ENCODE data around the gene NAPSA.
"Not testable (repeated sequence)": the region's sequence is repeated elsewhere in the genome, so short reads cannot be mapped to it uniquely, and the experiment has no call there.

NAPSA gene

GRCh38 chr19:50365434-50366306, at the start of gene NAPSA:
Gene NAPSA (minus strand): TSS chr19:50365639. CDS start chr19:50365621, 18 bp downstream.
- no peak for DNase-seq

GRCh38 chr19:50413531-50413930, 48.1 kb upstream of the NAPSA start:
- no peak for DNase-seq

DNA sequence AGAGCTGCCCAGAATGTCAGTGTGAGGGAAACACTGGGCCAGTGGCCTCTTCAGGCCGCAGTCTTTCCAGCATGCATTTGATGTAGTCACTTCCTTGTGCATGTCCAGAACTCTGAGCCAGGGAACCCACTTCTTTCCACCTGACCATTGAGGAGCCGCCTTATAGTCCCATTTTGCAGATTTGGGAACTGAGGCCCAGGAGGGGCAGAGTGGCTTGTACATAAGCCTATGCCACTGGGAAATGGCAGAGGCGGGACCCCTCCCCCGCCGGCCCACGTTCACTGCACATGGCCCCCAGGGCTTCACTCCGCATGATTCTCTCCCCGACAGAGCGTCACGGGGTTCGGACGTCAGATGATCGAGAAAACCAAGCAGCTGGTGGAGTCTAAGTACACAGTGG, 47.7 kb upstream of the NAPSA start:
- no peak for DNase-seq

DNA sequence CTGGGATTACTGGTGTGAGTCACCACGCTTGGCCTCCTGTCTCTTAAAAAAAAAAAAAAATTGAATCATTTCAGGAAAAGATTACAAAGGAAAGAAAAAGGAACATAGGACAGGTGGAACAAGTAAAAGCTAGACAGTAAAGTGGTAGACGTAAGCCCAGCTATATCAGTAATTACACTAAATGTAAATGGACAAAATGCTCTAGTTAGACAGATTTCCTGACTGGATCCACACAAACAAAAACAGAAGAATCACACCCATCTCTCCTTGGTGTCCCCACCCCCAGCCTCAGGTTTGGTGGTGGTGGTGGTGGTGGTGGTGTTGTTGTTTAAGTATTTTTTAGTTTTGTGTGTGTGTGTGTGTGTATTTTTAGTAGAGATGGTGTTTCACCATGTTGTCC, 47.0 kb upstream of the NAPSA start:
- no peak for DNase-seq

DNA sequence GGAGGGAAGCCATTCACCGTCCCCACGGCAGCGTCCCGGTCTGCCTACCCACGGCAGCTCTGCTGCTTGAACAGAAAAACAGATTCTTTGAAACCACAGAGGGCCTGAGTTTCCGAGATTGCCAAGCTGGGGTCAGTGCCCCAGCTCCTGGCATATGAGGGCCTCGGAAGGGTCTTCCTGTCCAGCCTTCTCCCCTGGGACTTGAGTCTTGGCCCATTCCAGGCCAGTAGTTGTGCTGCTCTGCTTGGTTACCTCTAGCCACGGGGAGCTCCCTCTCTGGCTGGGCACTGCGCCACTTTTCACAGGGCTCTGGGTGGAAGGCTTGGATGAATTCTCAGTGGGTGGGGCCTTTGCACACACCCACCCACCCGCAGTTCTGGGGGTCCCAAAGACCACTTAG, 44.7 kb upstream of the NAPSA start:
- DNase-seq, result no peak

DNA sequence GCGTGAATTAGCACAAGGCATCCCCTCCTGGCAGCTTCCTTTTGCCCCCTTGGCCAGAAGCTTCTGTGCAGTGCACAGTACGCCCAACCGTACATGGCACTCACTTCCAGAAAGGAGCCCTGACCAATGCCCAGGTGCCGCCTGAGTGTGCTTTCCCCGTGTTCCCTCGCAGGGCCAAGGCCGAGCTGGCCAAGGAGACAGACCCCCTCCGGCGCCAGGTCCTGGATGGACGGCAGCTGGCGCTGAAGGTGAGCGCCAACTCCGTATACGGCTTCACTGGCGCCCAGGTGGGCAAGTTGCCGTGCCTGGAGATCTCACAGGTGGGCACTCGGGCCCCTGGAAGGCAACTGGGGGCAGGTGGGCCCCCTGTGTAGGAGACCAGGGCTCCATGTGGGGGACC, 43.9 kb upstream of the NAPSA start:
- DNase-seq, result no peak

- no peak for DNase-seq
Observed at GRCh38 chr19:50406829-50407228, 41.4 kb upstream of the NAPSA start.

GRCh38 chr19:50406156-50406820, 40.8 kb upstream of the NAPSA start:
- no peak for DNase-seq

- no peak for DNase-seq
Observed at GRCh38 chr19:50402544-50403301, 37.3 kb upstream of the NAPSA start.

DNA sequence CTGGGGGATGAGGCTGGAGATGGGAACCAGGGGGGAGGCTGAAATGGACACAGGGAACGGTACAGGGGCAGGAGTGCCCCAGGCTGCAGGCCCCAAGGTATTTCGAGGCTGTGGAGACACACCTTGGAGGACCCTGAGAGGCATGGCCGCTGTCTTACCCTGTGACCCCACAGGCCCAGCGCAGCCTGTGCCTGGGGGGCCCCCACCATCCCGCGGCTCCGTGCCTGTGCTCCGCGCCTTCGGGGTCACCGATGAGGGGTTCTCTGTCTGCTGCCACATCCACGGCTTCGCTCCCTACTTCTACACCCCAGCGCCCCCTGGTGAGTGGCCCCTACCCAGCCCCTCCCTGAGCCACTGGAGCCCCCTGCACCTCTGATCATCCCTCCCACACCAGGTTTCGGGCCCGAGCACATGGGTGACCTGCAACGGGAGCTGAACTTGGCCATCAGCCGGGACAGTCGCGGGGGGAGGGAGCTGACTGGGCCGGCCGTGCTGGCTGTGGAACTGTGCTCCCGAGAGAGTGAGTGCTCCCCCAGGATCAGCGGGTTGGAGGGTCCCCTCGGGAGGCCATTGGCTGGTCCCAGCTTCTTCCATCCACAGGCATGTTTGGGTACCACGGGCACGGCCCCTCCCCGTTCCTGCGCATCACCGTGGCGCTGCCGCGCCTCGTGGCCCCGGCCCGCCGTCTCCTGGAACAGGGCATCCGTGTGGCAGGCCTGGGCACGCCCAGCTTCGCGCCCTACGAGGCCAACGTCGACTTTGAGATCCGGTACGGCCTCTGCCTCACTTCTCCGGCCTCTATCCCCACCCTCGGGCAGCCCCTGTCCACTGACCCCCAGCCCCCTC, 36.4 kb upstream of the NAPSA start:
- no peak for DNase-seq

DNA sequence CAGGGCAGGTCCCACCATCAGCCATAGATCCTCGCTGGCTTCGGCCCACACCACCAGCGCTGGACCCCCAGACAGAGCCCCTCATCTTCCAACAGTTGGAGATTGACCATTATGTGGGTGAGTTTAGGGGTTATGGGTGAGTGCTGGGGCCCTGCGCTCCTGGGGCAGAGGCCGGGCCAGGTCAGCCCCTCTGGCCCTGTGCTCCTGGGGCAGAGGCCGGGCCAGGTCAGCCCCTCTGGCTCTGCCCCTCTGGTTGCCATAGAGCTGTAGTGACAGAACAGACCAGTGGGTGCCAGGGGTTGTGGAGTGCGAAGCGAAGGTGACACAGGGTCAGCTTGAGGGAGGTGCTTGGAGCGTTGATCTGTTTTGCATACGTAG, 33.9 kb upstream of the NAPSA start:
- no peak for DNase-seq

- no peak for DNase-seq
Observed at GRCh38 chr19:50398675-50399367, 33.4 kb upstream of the NAPSA start.

- DNase-seq, result no peak
Observed at GRCh38 chr19:50394017-50394416, 28.6 kb upstream of the NAPSA start.

- no peak for DNase-seq
Observed at GRCh38 chr19:50393589-50393988, 28.1 kb upstream of the NAPSA start.

DNA sequence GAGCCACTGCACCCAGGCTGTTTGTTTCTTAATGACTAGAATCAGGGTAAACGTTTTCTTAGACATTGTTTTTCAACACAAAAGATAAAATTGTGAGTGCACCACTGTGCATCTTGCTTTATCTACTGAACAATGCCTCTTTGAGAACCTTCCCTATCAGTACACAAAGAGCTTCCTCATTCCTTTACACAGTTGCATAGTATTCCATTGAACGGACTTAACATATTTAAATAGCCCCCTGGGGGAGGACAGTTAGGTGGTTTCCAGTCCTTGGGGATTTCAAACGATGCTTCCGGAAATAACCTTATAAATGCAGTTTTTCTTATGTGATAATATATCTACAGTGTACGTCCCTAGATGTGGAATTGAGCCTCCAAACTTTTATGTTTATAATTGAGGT, 27.3 kb upstream of the NAPSA start:
- DNase-seq, result no peak

- not testable (repeated sequence) for DNase-seq
Observed at GRCh38 chr19:50390952-50391351, 25.5 kb upstream of the NAPSA start.

GRCh38 chr19:50390295-50390694, 24.9 kb upstream of the NAPSA start:
- not testable (repeated sequence) for DNase-seq

DNA sequence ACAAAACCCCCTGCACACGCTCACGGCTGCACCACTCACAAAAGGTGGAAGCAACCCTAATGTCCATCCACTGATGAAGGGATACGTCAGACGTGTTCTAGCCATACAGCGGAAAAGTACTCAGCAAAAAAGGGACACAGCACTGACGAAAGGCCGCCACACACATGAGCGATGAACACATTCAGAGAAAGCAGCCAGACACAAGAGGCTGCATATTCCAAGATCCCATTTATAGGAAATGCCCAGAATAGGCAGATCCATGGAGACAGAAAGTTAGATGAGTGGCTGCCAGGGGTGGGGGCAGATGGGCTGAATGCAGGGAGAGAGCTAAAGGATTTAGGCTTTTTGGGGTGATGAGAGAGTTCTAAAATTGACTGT, 22.4 kb upstream of the NAPSA start:
- no peak for DNase-seq

DNA sequence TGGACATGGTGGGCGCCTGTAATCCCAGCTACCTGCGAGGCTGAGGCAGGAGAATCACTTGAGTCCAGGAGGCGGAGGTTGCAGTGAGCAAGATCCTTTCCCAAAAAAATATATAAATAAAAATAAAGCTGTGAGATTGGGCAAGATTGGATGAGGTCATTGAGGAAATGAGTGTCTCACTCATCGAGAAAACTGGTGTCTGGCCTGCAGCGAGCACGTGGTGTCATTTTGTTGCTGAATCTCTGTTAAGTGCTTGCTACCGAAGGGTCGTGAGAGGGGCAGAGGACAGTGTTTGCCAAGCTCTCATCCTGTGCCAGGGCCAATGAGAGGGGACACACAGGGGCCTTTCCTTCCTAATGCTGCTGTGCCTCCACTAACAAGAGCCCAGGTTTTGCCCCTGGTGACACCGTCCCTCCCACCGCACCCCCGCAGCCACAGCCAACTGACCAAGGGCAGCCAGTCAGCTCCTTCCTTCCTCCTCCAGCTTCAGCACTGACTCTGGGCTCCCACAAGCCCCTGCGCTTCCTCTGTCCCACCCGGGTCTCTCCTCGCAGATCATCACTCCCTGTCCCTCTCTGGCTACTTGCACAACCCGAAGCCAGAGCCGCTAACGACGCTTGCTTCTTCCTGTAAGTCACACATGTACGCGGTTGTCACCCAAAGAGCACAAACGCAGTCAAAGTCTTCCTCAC, 21.9 kb upstream of the NAPSA start:
- DNase-seq, result no peak

DNA sequence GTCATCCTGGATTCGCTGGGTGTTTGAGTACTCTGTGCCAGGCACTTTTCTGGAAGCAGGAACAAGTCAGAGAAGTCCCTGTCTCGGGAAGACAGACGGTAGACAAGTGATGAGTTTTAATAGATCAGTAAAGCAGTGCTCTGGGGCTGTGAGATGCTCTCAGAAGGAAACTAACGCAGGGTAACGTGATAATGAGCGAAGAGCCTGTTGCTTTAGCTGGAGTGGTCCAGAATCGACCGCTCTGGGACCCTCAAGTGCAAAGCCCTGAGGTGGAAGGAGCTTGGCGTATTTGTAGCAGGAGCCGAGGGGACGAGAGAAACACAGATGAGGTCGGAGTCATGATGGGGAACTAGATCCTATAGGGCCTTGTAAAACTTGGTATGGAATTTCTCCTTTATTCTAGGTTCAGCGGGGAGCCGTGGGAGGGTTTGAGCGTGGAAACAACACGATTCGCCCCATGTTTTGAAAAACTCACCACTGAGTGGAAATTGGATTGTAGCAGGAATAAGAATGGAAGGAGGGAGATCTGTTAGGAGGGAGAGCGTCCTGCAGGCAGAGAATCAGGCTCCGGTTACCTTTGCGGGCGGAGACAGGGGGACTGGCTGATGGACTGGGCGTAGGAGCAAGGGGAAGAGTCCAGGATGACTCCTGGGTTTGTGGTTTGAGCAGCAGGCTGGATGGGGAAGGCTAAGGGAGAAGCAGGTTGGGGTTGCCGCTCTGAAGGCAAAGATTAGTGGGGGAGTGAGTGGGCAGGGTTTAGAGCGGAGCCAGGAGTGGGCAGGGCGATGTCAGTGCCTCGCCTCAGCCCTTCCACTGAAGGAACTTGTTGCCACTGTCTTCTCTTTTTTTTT, 19.5 kb upstream of the NAPSA start:
- no peak for DNase-seq
